PC-9 (cell line): ENCODE results near the gene CPNE9. TPM values are rescaled to one million over a fixed set of nuclear protein-coding genes. Genes with fewer than 3 reads are reported as not detected.

ENCODE experiments used
- BruUV-seq: library from RNA; stranded (reverse); fragments of 400-500 nt; replicated peaks from 2 replicates; lab custom pipeline; 2021; lab: Mats Ljungman, UMichigan
- CTCF ChIA-PET: fragments of 300-600 bp; sonication (Branson Sonifier 250); formaldehyde crosslinking; loops from one replicate; lab custom pipeline; 2022; ENCODE audit warnings: antibody characterized with exemption; lab: Charles Lee
- POLR2A ChIA-PET: fragments of 300-600 bp; sonication (Branson Sonifier 250); formaldehyde crosslinking; loops from one replicate; lab custom pipeline; 2022; ENCODE audit warnings: antibody characterized with exemption; ENCODE audit not compliant: unreplicated experiment; lab: Charles Lee
- DNase-seq, 2 experiments: peaks; one replicate each; pipeline versions ENCODE4 v3.0.0 to v3.0.0-alpha.2; 2015 to 2022; ENCODE audit warnings: mixed read lengths in 1 of 2
- H2AFZ ChIP-seq: fragments of 200-600 bp; sonication (generic); 2 replicates; pipeline ENCODE4 v1.8.1; 2017; ENCODE audit warnings: antibody characterized with exemption
- H3F3A ChIP-seq: fragments of 200-600 bp; sonication (generic); 2 replicates; pipeline ENCODE4 v1.8.1; 2017; ENCODE audit warnings: antibody characterized with exemption, mild to moderate bottlenecking, low read depth; ENCODE audit not compliant: insufficient read depth
- H3K27ac ChIP-seq: fragments of 200-600 bp; sonication (generic); 2 replicates; pipeline ENCODE4 v1.6.1; 2016; ENCODE audit warnings: mixed run types
- H3K27me3 ChIP-seq: fragments of 200-600 bp; sonication (generic); 2 replicates; pipeline ENCODE4 v1.6.1; 2016; ENCODE audit warnings: low read depth, mixed run types; ENCODE audit not compliant: insufficient read depth
- H3K36me3 ChIP-seq: fragments of 200-600 bp; sonication (generic); 2 replicates; pipeline ENCODE4 v1.6.1; 2016; ENCODE audit warnings: low read depth, mixed run types
- H3K4me1 ChIP-seq: fragments of 200-600 bp; sonication (generic); replicated peaks from 2 replicates; pipeline ENCODE4 v1.6.1; 2016; ENCODE audit warnings: mixed run types; ENCODE audit not compliant: insufficient read depth
- H3K4me2 ChIP-seq: fragments of 200-600 bp; sonication (generic); 2 replicates; pipeline ENCODE4 v1.6.1; 2017; ENCODE audit warnings: mixed run types
- H3K4me3 ChIP-seq: fragments of 200-600 bp; sonication (generic); 2 replicates; pipeline ENCODE4 v1.6.1; 2016; ENCODE audit warnings: mixed run types
- H3K79me2 ChIP-seq: fragments of 200-600 bp; sonication (generic); 2 replicates; pipeline ENCODE4 v1.6.1; 2017; ENCODE audit warnings: low read depth, mixed run types
- H3K9me2 ChIP-seq: fragments of 200-600 bp; sonication (generic); 2 replicates; pipeline ENCODE4 v1.8.1; 2017; ENCODE audit warnings: mild to moderate bottlenecking; ENCODE audit not compliant: insufficient read depth
- H3K9me3 ChIP-seq: fragments of 200-600 bp; sonication (generic); 2 replicates; pipeline ENCODE4 v1.8.1; 2016; ENCODE audit warnings: low read depth; ENCODE audit not compliant: insufficient read depth
- H4K20me1 ChIP-seq: fragments of 200-600 bp; sonication (generic); 2 replicates; pipeline ENCODE4 v1.8.1; 2017; ENCODE audit not compliant: insufficient read depth
- CTCF ChIP-seq: fragments of 200-600 bp; sonication (generic); conservative IDR thresholded peaks from 2 replicates; pipeline ENCODE4 v1.6.1; 2017; ENCODE audit warnings: mixed run types, antibody characterized with exemption, mild to moderate bottlenecking, moderate library complexity
- EZH2 ChIP-seq: fragments of 200-600 bp; sonication (generic); IDR thresholded peaks from 2 replicates; pipeline ENCODE4 v1.8.0; 2017; ENCODE audit warnings: antibody characterized with exemption, low read depth
- intact Hi-C: fragments of 100-400 bp; cut with micrococcal nuclease; formaldehyde crosslinking; loops from one replicate; pipeline ENCODE4 v1.10.0; 2022; ENCODE audit not compliant: unreplicated experiment
- total RNA-seq: library from RNA; stranded (reverse); gene quantifications from 2 replicates; pipeline ENCODE4 v1.2.3, GENCODE V29; 2021

The CPNE9 gene
- total RNA-seq, 1 experiment from 2014 or later: not detected

DNA sequence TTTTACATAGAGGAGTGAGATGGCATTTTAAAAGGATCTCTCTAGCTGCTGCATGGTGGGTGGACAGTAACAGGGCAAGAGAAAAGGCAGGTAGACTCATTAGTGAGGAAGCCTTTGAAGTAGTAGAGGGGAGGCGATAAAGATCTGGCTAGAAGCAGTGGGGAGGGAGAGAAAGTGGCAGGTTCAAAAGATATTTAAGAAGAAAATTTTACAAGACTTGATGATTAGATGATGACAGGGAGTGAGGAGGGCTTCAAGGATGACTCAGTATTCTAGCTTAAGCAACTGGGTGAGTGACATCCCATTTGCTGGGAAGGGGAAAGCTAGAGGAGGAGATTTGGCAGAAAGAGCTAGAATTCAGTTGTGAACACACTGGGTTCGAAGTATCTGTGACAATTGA, 24.1 kb downstream of the CPNE9 start:
- no peak for TF ChIP-seq EZH2
- TF ChIP-seq CTCF: no peak
- ChIA-PET POLR2A (no interaction called here), CTCF (no interaction called here)
- H3K27ac ChIP-seq: no peak overlapping the region
- H4K20me1 ChIP-seq: peaks cover 4% of the 10 kb centered on the region; the same call in 1 of the 2 replicates
- no TSS peak for BruUV-seq
- H3K4me1 ChIP-seq: peaks cover 9% of the 10 kb centered on the region
- H3F3A ChIP-seq: peaks cover 9% of the 10 kb centered on the region; the same call in 1 of the 2 replicates
- H2AFZ ChIP-seq: no peak overlapping the region
- intact Hi-C loops: no loop called here
- H3K36me3 ChIP-seq: no peaks in the 10 kb centered on the region
- H3K4me3 ChIP-seq: no peak overlapping the region
- H3K27me3 ChIP-seq: no peaks in the 10 kb centered on the region; the same call in 1 of the 2 replicates
- no peak for DNase-seq
- no peak overlapping the region for H3K4me2 ChIP-seq
- no peaks in the 10 kb centered on the region for H3K9me3 ChIP-seq
- peaks cover 11% of the 10 kb centered on the region for H3K79me2 ChIP-seq
- H3K9me2 ChIP-seq: no peaks in the 10 kb centered on the region

GRCh38 chr3:9729419-9729818, 25.8 kb downstream of the CPNE9 start:
- H3K9me3 ChIP-seq: no peaks in the 10 kb centered on the region
- peaks cover 28% of the 10 kb centered on the region for H3K79me2 ChIP-seq
- intact Hi-C loops: no loop called here
- peaks cover 9% of the 10 kb centered on the region; the same call in 1 of the 2 replicates for H3F3A ChIP-seq
- H3K27ac ChIP-seq: no peak overlapping the region
- no peak for DNase-seq
- no peak overlapping the region for H3K4me2 ChIP-seq
- no peak overlapping the region for H2AFZ ChIP-seq
- TF ChIP-seq CTCF (no peak), EZH2 (no peak)
- no peaks in the 10 kb centered on the region for H3K9me2 ChIP-seq
- no peak overlapping the region for H3K4me3 ChIP-seq
- H4K20me1 ChIP-seq: peaks cover 16% of the 10 kb centered on the region; the same call in 1 of the 2 replicates
- ChIA-PET POLR2A (no interaction called here), CTCF (no interaction called here)
- no peaks in the 10 kb centered on the region for H3K36me3 ChIP-seq
- peaks cover 19% of the 10 kb centered on the region for H3K4me1 ChIP-seq
- BruUV-seq: no TSS peak
- no peaks in the 10 kb centered on the region for H3K27me3 ChIP-seq

- no TSS peak for BruUV-seq
- ChIA-PET CTCF (interaction anchor here (0.6 to 0.7 kb wide), 2 partner anchors 15 to 140 kb away, joined by 3 to 4 read pairs; no protein-coding TSS in a partner anchor), POLR2A (interaction anchor here (0.6 to 0.7 kb wide), 3 partner anchors 182 to 880 kb away, joined by 3 to 13 read pairs (median 5); no protein-coding TSS in a partner anchor)
- peak overlapping the region; percentile 88 for H2AFZ ChIP-seq
- intact Hi-C loops: loop anchor here (1.0 to 5.0 kb wide), 3 partner anchors 19 to 228 kb away; partner anchors contain the start of genes ARPC4, OGG1 and TADA3
- H3K4me2 ChIP-seq: peak overlapping the region; percentile 79
- H3K27ac ChIP-seq: no peak overlapping the region
- peaks cover 19% of the 10 kb centered on the region for H3K4me1 ChIP-seq
- H3K36me3 ChIP-seq: peaks cover 6% of the 10 kb centered on the region; the same call in 1 of the 2 replicates
- no peak for DNase-seq
- no peaks in the 10 kb centered on the region for H3K9me3 ChIP-seq
- H3K27me3 ChIP-seq: no peaks in the 10 kb centered on the region
- H3K79me2 ChIP-seq: peaks cover 29% of the 10 kb centered on the region
- H3K4me3 ChIP-seq: peak overlapping the region; percentile 62
- peaks cover 9% of the 10 kb centered on the region; the same call in 1 of the 2 replicates for H3F3A ChIP-seq
- TF ChIP-seq EZH2 (no peak), CTCF (no peak)
- H3K9me2 ChIP-seq: no peaks in the 10 kb centered on the region
- H4K20me1 ChIP-seq: peaks cover 26% of the 10 kb centered on the region; the same call in 1 of the 2 replicates
Observed at GRCh38 chr3:9730657-9731205, 27.1 kb downstream of the CPNE9 start.
